BLaER1 treated with 17β-estradiol and CSF1 and Interleukin-3, amounts not matched to agents 10 nM and 100 nM (cell line): ENCODE data around the gene TRMT11.

Experiments
- H3K27ac ChIP-seq, 11 experiments: shearing (Covaris generic); formaldehyde crosslinking; 2 replicates each; pipeline ENCODE4 v1.8.1; 2022
- H3K27me3 ChIP-seq, 11 experiments: shearing (Covaris generic); formaldehyde crosslinking; 2 replicates each; pipeline ENCODE4 v1.8.1; 2022
- H3K36me3 ChIP-seq, 11 experiments: shearing (Covaris generic); formaldehyde crosslinking; 2 replicates each; pipeline ENCODE4 v1.8.1; 2022
- H3K4me1 ChIP-seq, 10 experiments: shearing (Covaris generic); formaldehyde crosslinking; 2 replicates each; pipeline ENCODE4 v1.8.1; 2022
- H3K4me2 ChIP-seq, 11 experiments: shearing (Covaris generic); formaldehyde crosslinking; 2 replicates each; pipeline ENCODE4 v1.8.1; 2022
- H3K4me3 ChIP-seq, 10 experiments: shearing (Covaris generic); formaldehyde crosslinking; 2 replicates each; pipeline ENCODE4 v1.8.1; 2022
- H3K9ac ChIP-seq, 11 experiments: shearing (Covaris generic); formaldehyde crosslinking; 2 replicates each; pipeline ENCODE4 v1.8.1; 2022
- H3K9me3 ChIP-seq, 11 experiments: shearing (Covaris generic); formaldehyde crosslinking; replicated peaks in 1 of 11; 2 replicates each; pipeline ENCODE4 v1.8.1; 2022
- H4K20me1 ChIP-seq, 11 experiments: shearing (Covaris generic); formaldehyde crosslinking; 2 replicates each; pipeline ENCODE4 v1.8.1; 2022
- Cebpa-rat ChIP-seq, 11 experiments: shearing (Covaris generic); IDR thresholded peaks; 2 replicates each; pipeline ENCODE4 v1.8.1; 2022

The TRMT11 gene

DNA sequence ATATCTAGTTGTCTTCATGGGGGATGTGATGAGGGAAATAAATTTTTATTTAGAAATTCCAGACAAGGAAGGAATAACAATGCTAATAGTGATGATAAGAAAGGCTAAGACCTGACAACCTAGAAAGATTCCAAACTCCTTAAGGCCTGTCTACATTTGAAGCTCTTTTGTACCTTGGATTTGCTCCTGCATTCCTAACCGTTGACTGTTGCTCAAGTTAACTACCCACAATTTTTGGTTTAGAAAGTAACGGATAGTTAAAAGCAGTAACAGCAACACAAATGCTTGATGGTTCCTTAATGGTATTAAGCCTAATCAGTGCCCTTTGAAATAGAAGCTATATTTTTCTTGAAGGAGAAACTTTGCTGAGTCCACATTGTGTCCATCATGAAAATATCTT lies 52.9 kb downstream of the TRMT11 start:
- H3K27ac ChIP-seq = peak overlapping the region in 3 of 11 experiments; percentile 72 to 84 (median 81); a peak in 4 of 22 replicates
- H4K20me1 ChIP-seq = no peaks in the 10 kb centered on the region
- peaks cover 0 to 35% (median 21%) of the 10 kb centered on the region in 10 experiments; a peak in 14 of 20 replicates for H3K4me1 ChIP-seq
- peak overlapping the region in 3 of 11 experiments; percentile 72 to 86 (median 77); a peak in 4 of 22 replicates for H3K4me2 ChIP-seq
- H3K9me3 ChIP-seq = peaks cover 1 to 7% (median 2%) of the 10 kb centered on the region in 11 experiments; a peak in 20 of 22 replicates
- no peak for TF ChIP-seq Cebpa-rat (IDR thresholded peaks at IDR 0.05)
- H3K27me3 ChIP-seq = no peaks in the 10 kb centered on the region
- H3K9ac ChIP-seq = no peak overlapping the region
- H3K4me3 ChIP-seq = no peak overlapping the region
- H3K36me3 ChIP-seq = peaks cover 0 to 50% (median 15%) of the 10 kb centered on the region in 11 experiments; a peak in 15 of 22 replicates

DNA sequence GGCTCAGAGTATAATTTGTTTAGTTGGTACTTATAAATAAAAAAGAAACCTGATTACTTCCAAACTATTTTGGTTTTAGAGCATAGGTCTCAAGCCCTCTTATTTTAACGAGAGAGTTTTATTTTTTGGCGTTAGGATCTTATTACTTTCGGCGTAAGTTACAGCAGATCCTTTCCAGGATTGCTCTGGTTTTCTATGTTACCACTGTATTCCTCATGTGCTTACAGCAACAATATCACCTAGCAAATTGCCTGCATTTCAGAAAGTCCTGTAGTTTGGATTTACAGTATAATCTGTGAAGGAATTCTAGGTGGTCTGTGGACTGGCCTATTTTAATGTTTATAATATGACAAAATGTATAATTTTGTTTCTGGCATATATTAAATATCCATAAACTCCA lies 54.1 kb downstream of the TRMT11 start:
- no peak for TF ChIP-seq Cebpa-rat (IDR thresholded peaks at IDR 0.05)
- peaks cover 6 to 16% (median 11%) of the 10 kb centered on the region in 11 experiments; a peak in 21 of 22 replicates for H3K9me3 ChIP-seq
- H3K36me3 ChIP-seq = peaks cover 0 to 56% (median 22%) of the 10 kb centered on the region in 11 experiments; a peak in 16 of 22 replicates
- no peaks in the 10 kb centered on the region for H3K27me3 ChIP-seq
- peaks cover 0 to 35% (median 21%) of the 10 kb centered on the region in 10 experiments; a peak in 14 of 20 replicates for H3K4me1 ChIP-seq
- H3K4me2 ChIP-seq = peak overlapping the region in 8 of 11 experiments; percentile 10 to 86 (median 70); a peak in 15 of 22 replicates
- H3K4me3 ChIP-seq = peak overlapping the region in 2 of 10 experiments; percentile 4 to 30; a peak in 1 of 20 replicates
- H4K20me1 ChIP-seq = no peaks in the 10 kb centered on the region
- peak overlapping the region in 8 of 11 experiments; percentile 21 to 84 (median 65); a peak in 14 of 22 replicates for H3K27ac ChIP-seq
- H3K9ac ChIP-seq = peak overlapping the region in 6 of 11 experiments; percentile 2 to 64 (median 38); a peak in 8 of 22 replicates

DNA sequence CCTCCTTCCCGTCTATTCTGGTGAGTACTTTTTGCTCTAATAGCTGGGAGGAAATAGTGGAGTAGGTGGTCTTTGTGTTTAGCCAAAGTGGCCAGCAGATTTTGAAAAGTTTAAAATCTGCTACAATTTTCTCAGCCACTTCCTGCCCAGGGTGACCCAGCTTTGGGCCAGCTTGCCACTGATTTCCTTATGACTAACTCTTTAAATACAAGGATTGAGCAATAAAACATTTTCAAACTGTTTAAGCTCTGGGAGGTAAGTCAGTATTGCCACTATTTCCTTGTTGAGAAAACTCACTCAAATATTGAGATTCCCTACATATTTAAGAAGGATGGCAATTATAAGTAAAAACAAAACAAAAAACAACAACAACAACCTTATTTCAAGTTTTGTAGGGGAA lies 54.5 kb downstream of the TRMT11 start:
- peak overlapping the region in 8 of 11 experiments; percentile 10 to 86 (median 70); a peak in 15 of 22 replicates for H3K4me2 ChIP-seq
- no peaks in the 10 kb centered on the region for H3K27me3 ChIP-seq
- H3K9ac ChIP-seq = peak overlapping the region in 6 of 11 experiments; percentile 2 to 64 (median 38); a peak in 8 of 22 replicates
- H4K20me1 ChIP-seq = no peaks in the 10 kb centered on the region
- peak in 7 of 11 experiments; percentile 9 to 87 (median 66); a peak in 9 of 22 replicates for TF ChIP-seq Cebpa-rat (IDR thresholded peaks at IDR 0.05)
- peaks cover 0 to 56% (median 18%) of the 10 kb centered on the region in 11 experiments; a peak in 16 of 22 replicates for H3K36me3 ChIP-seq
- peaks cover 6 to 17% (median 11%) of the 10 kb centered on the region in 11 experiments; a peak in 21 of 22 replicates for H3K9me3 ChIP-seq
- H3K4me3 ChIP-seq = peak overlapping the region in 2 of 10 experiments; percentile 4 to 30; a peak in 1 of 20 replicates
- H3K4me1 ChIP-seq = peaks cover 0 to 35% (median 21%) of the 10 kb centered on the region in 10 experiments; a peak in 14 of 20 replicates
- H3K27ac ChIP-seq = peak overlapping the region in 8 of 11 experiments; percentile 21 to 84 (median 65); a peak in 14 of 22 replicates

DNA sequence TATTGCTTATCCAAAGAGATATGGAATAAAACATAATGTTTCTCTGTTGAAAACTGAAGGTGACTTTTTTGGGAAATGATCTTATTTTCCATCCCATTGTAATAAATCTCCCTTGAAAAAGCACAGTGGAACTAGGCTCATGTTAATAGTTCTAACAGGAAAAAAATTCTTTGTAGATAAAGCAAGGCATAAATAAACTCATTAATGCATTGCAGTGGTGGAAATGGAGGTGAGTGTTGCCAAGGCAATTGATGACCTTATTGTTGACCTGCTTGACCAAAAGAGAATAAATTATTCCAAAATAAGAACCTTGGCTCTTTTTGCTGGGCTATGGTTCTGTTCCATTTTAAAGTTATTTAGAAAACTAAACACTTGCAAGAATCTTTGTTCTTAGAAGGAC lies 55.2 kb downstream of the TRMT11 start:
- no peak overlapping the region for H3K4me3 ChIP-seq
- 0 out of 22 replicates have a peak overlapping the region, but pooled peaks of 1 of the 11 experiments have one; percentile 63 for H3K9ac ChIP-seq
- peaks cover 6 to 17% (median 11%) of the 10 kb centered on the region in 11 experiments; a peak in 21 of 22 replicates for H3K9me3 ChIP-seq
- H3K27ac ChIP-seq = peak overlapping the region in 6 of 11 experiments; percentile 29 to 84 (median 76); a peak in 11 of 22 replicates
- H3K4me2 ChIP-seq = peak overlapping the region in 6 of 11 experiments; percentile 69 to 86 (median 72); a peak in 10 of 22 replicates
- peaks cover 0 to 56% (median 15%) of the 10 kb centered on the region in 11 experiments; a peak in 15 of 22 replicates for H3K36me3 ChIP-seq
- peaks cover 0 to 35% (median 21%) of the 10 kb centered on the region in 10 experiments; a peak in 14 of 20 replicates for H3K4me1 ChIP-seq
- H4K20me1 ChIP-seq = no peaks in the 10 kb centered on the region
- no peaks in the 10 kb centered on the region for H3K27me3 ChIP-seq
- TF ChIP-seq Cebpa-rat (IDR thresholded peaks at IDR 0.05) = no peak

DNA sequence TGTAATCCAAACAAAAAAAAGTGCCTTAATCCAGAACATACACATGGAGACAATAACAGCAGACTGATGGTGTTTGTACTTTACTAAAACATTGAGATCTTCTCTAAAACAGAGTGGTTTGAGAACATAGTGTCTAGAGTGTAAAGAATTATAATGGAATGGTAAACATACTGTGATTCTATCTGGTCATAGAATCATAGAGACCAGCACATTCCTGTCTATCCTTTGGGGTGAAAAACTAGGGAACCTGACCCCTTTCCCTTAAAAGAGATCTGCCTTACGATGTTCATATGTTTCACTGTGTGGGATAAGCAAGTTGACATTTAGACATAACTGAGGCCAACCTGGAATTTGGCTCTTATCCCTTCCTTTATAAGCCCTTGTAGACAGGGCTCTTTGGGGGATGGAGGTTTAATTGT lies 55.7 kb downstream of the TRMT11 start:
- no peak for TF ChIP-seq Cebpa-rat (IDR thresholded peaks at IDR 0.05)
- Histone ChIP-seq H3K27me3 (no peaks in the 10 kb centered on the region), H3K4me3 (no peak overlapping the region), H3K4me1 (peaks cover 0 to 35% (median 21%) of the 10 kb centered on the region in 10 experiments; a peak in 14 of 20 replicates), H3K9ac (no peak overlapping the region), H4K20me1 (no peaks in the 10 kb centered on the region), H3K9me3 (peaks cover 6 to 17% (median 11%) of the 10 kb centered on the region in 11 experiments; a peak in 21 of 22 replicates), H3K36me3 (peaks cover 0 to 56% (median 17%) of the 10 kb centered on the region in 11 experiments; a peak in 16 of 22 replicates), H3K27ac (peak overlapping the region in 5 of 11 experiments; percentile 29 to 84 (median 81); a peak in 8 of 22 replicates), H3K4me2 (peak overlapping the region in 4 of 11 experiments; percentile 70 to 86 (median 74); a peak in 3 of 22 replicates)

DNA sequence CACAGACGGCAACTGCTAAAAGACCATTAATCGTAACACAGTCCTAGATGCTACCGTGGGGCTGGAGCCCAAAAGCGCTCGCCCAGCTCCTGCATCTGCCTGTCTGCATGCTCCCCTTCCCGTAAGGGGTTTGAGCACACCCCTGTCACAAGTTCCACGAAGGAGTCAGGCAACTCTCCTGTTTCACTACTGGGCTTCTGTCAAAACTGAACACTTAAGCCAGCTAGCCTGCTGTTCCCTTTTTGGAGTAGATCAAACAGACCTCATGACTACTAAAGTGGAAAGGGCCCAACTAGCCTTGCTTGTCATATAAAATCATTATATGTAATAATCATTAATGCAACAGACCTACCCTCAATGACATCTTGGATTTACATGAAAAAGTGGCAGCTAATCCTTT lies 61.3 kb downstream of the TRMT11 start:
- 0 out of 20 replicates have a peak, but pooled peaks cover 0 to under 1% (median 0%) of the 10 kb centered on the region in 10 experiments for H3K4me1 ChIP-seq
- no peaks in the 10 kb centered on the region for H4K20me1 ChIP-seq
- no peak for TF ChIP-seq Cebpa-rat (IDR thresholded peaks at IDR 0.05)
- H3K27me3 ChIP-seq = no peaks in the 10 kb centered on the region
- no peak overlapping the region for H3K9ac ChIP-seq
- no peak overlapping the region for H3K27ac ChIP-seq
- peaks cover 0 to 50% (median 16%) of the 10 kb centered on the region in 11 experiments; a peak in 17 of 22 replicates for H3K36me3 ChIP-seq
- no peak overlapping the region for H3K4me2 ChIP-seq
- H3K4me3 ChIP-seq = no peak overlapping the region
- peaks cover 6 to 15% (median 10%) of the 10 kb centered on the region in 11 experiments; a peak in 21 of 22 replicates for H3K9me3 ChIP-seq

DNA sequence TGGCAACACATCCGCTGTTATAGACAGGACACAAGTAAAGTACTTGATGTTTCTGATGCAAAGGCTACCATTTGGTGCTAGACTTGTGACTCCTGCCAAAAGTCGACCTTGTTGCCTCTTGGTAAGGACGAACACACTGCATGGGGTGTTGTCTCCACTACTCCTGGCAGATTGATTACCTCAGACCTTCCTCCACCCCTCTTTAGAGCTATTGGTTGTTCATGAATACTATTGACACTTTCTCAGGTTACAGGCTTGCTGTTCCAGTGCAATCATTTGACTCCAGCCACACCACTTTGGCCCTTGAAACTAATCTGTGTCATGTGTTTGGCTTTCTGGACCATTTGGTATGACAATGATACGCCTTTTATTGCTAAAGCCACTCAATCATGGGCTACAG lies 62.3 kb downstream of the TRMT11 start:
- H3K9ac ChIP-seq = no peak overlapping the region
- TF ChIP-seq Cebpa-rat (IDR thresholded peaks at IDR 0.05) = no peak

DNA sequence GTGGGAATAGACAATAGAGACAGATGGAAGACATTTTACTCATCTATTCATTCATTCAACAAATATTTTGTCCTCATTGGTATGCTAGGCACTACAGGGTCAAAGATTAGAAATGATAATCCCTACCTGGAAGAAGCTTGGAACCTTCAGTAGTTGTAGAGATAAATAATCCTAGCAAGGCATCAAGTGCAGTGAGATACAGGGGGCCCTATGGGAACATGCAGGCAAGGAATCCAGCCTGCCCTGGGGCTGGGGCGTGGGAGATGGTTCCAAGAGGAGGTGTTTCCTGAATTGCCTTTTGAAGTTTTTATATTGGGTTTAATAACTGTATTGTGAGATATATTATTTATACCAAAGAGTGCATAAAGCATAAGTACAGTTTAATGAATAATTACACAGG lies 64.5 kb downstream of the TRMT11 start:
- no peaks in the 10 kb centered on the region for H4K20me1 ChIP-seq
- no peak overlapping the region for H3K4me2 ChIP-seq
- no peak for TF ChIP-seq Cebpa-rat (IDR thresholded peaks at IDR 0.05)
- H3K4me3 ChIP-seq = no peak overlapping the region
- H3K27me3 ChIP-seq = no peaks in the 10 kb centered on the region
- no peak overlapping the region for H3K27ac ChIP-seq
- peaks cover 0 to 11% (median 0%) of the 10 kb centered on the region in 10 experiments; a peak in 2 of 20 replicates for H3K4me1 ChIP-seq
- H3K9ac ChIP-seq = no peak overlapping the region
- H3K9me3 ChIP-seq = no peaks in the 10 kb centered on the region
- peaks cover 0 to 39% (median 14%) of the 10 kb centered on the region in 11 experiments; a peak in 16 of 22 replicates for H3K36me3 ChIP-seq

More for the DNA sequence above, 62.3 kb downstream of the TRMT11 start:
- Histone ChIP-seq H3K9me3 (peaks cover 6 to 15% (median 10%) of the 10 kb centered on the region in 11 experiments; a peak in 21 of 22 replicates), H4K20me1 (no peaks in the 10 kb centered on the region), H3K27ac (no peak overlapping the region), H3K27me3 (no peaks in the 10 kb centered on the region), H3K4me2 (no peak overlapping the region), H3K4me1 (no peaks in the 10 kb centered on the region), H3K36me3 (peaks cover 0 to 55% (median 19%) of the 10 kb centered on the region in 11 experiments; a peak in 16 of 22 replicates), H3K4me3 (no peak overlapping the region)

DNA sequence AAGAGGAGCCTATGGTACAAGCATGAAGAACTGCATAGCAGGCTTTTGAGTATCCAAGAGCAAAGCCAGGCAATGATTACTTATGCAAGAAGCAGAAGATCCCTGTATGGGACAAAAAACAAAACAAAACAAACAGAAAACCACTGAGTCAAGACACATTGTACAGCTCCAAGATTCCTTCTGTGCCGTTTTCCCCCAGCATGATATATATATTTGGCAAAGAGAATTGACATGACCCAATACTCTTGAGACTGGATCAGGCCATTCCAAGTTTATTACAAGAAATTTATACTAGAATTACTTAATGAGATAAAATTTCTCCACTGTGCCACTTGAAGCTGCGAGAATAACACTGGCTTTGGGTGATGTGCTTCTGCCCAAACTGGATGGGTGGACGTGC lies 65.5 kb downstream of the TRMT11 start:
- Histone ChIP-seq H3K4me2 (no peak overlapping the region), H3K4me3 (no peak overlapping the region), H3K4me1 (peaks cover 0 to 11% (median 0%) of the 10 kb centered on the region in 10 experiments; a peak in 2 of 20 replicates), H3K9ac (no peak overlapping the region), H4K20me1 (no peaks in the 10 kb centered on the region), H3K27ac (no peak overlapping the region), H3K36me3 (peaks cover 0 to 29% (median 10%) of the 10 kb centered on the region in 11 experiments; a peak in 12 of 22 replicates), H3K27me3 (no peaks in the 10 kb centered on the region), H3K9me3 (no peaks in the 10 kb centered on the region)
- no peak for TF ChIP-seq Cebpa-rat (IDR thresholded peaks at IDR 0.05)
